HTERT RPE-1 (cell line): ENCODE measurements around the gene CFAP210.

ENCODE experiments used
- in situ Hi-C: fragments of 300-500 bp; cut with MboI; formaldehyde crosslinking; loops from 4 replicates; pipeline ENCODE4 v1.14.3; 2020; ENCODE audit warnings: low sequenced_read_pairs

The CFAP210 gene

GRCh38 chr2:169694113-169694893, at the start of gene CFAP210, which contains the start of gene PHOSPHO2:
CFAP210 (minus strand) TSS chr2:169694405; CDS start chr2:169694327, 78 bp downstream.
PHOSPHO2 (plus strand) TSS chr2:169694469; CDS start chr2:169700972, 6,503 bp downstream.
- in situ Hi-C loops, result no loop called here

- in situ Hi-C loops, result no loop called here
Measured at GRCh38 chr2:169743549-169743948, 49.3 kb upstream of the CFAP210 start.

- in situ Hi-C loops, result no loop called here
Measured at GRCh38 chr2:169739351-169739750, 45.1 kb upstream of the CFAP210 start.

- in situ Hi-C loops, result no loop called here
Measured at GRCh38 chr2:169738566-169739229, 44.5 kb upstream of the CFAP210 start.

- in situ Hi-C loops, result no loop called here
Measured at GRCh38 chr2:169736902-169737301, 42.7 kb upstream of the CFAP210 start.

GRCh38 chr2:169735623-169736022, 41.4 kb upstream of the CFAP210 start:
- in situ Hi-C loops, result no loop called here

- in situ Hi-C loops, result no loop called here
Measured at GRCh38 chr2:169734169-169734847, 40.1 kb upstream of the CFAP210 start.

GRCh38 chr2:169732583-169733358, 38.6 kb upstream of the CFAP210 start:
- in situ Hi-C loops, result no loop called here

GRCh38 chr2:169732075-169732474, 37.9 kb upstream of the CFAP210 start:
- in situ Hi-C loops, result no loop called here

GRCh38 chr2:169729274-169729605, 35.0 kb upstream of the CFAP210 start:
- in situ Hi-C loops, result no loop called here

GRCh38 chr2:169727065-169727464, 32.9 kb upstream of the CFAP210 start:
- in situ Hi-C loops, result no loop called here

- in situ Hi-C loops, result no loop called here
Measured at GRCh38 chr2:169721016-169721415, 26.8 kb upstream of the CFAP210 start.

- in situ Hi-C loops, result no loop called here
Measured at GRCh38 chr2:169718930-169719504, 24.8 kb upstream of the CFAP210 start.

- in situ Hi-C loops, result no loop called here
Measured at GRCh38 chr2:169717691-169718063, 23.5 kb upstream of the CFAP210 start.

GRCh38 chr2:169716938-169717690, 22.9 kb upstream of the CFAP210 start:
- in situ Hi-C loops, result no loop called here

GRCh38 chr2:169716238-169716886, 22.2 kb upstream of the CFAP210 start:
- in situ Hi-C loops, result no loop called here

GRCh38 chr2:169715379-169716237, 21.4 kb upstream of the CFAP210 start:
- in situ Hi-C loops, result no loop called here

- in situ Hi-C loops, result no loop called here
Measured at GRCh38 chr2:169714699-169715098, 20.5 kb upstream of the CFAP210 start.

GRCh38 chr2:169713331-169713730, 19.1 kb upstream of the CFAP210 start:
- in situ Hi-C loops, result no loop called here
